ENCODE results near the gene C5orf52. TPM values are rescaled to one million over a fixed set of nuclear protein-coding genes. Genes with fewer than 3 reads are reported as not detected.
"Not testable (repeated sequence)": the region's sequence is repeated elsewhere in the genome, so short reads cannot be mapped to it uniquely, and the experiment has no call there.

Gene C5orf52
- total and polyA plus RNA-seq, 8 donors = not detected

DNA sequence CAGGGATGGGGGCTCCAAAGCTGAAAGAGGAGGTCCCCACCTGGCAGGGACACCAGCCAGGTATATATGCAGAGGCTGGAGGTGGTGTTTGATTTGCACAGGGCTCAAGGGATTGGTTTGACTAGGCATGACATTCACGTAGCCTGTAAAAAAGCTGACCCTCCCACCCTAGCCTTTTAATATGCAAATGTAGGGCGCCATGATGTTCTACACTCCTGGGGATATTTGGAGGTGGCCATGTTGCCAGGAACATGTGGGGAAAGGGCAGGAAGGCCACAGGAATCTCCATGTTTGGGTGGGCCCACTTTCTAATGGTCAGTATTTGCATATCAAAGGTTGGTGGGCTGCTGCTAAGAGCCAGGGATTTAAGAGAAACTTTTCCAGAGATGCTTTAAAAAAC lies 47.9 kb downstream of the C5orf52 start:
- no peak for DNase-seq
- Histone ChIP-seq H3K36me3 (no peaks in the 10 kb centered on the region), H3K27ac (no peak overlapping the region), H3K9me3 (no peaks in the 10 kb centered on the region), H3K4me3 (no peak overlapping the region), H3K4me1 (peaks cover 0 to 12% (median 5%) of the 10 kb centered on the region in 4 donors), H3K27me3 (no peaks in the 10 kb centered on the region)
- intact Hi-C loops (cut with DNase I; ENCODE audit: low total_unique reads) = loop anchor here (10.0 kb wide), 1 partner anchor 384 kb away; no protein-coding TSS in a partner anchor
- 87 to 95% (median 94%) methylated on average over 2 of the region's 2 CpGs for WGBS, 5 donors
- TF ChIP-seq POLR2A (IDR thresholded peaks at IDR 0.05) = no peak
- no peak for TF ChIP-seq EP300 (IDR thresholded peaks at IDR 0.05)
- TF ChIP-seq, protein P1, sequence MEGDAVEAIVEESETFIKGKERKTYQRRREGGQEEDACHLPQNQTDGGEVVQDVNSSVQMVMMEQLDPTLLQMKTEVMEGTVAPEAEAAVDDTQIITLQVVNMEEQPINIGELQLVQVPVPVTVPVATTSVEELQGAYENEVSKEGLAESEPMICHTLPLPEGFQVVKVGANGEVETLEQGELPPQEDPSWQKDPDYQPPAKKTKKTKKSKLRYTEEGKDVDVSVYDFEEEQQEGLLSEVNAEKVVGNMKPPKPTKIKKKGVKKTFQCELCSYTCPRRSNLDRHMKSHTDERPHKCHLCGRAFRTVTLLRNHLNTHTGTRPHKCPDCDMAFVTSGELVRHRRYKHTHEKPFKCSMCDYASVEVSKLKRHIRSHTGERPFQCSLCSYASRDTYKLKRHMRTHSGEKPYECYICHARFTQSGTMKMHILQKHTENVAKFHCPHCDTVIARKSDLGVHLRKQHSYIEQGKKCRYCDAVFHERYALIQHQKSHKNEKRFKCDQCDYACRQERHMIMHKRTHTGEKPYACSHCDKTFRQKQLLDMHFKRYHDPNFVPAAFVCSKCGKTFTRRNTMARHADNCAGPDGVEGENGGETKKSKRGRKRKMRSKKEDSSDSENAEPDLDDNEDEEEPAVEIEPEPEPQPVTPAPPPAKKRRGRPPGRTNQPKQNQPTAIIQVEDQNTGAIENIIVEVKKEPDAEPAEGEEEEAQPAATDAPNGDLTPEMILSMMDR (IDR thresholded peaks at IDR 0.05) = no peak
- TF ChIP-seq POLR2AphosphoS5 (IDR thresholded peaks at IDR 0.05) = no peak

DNA sequence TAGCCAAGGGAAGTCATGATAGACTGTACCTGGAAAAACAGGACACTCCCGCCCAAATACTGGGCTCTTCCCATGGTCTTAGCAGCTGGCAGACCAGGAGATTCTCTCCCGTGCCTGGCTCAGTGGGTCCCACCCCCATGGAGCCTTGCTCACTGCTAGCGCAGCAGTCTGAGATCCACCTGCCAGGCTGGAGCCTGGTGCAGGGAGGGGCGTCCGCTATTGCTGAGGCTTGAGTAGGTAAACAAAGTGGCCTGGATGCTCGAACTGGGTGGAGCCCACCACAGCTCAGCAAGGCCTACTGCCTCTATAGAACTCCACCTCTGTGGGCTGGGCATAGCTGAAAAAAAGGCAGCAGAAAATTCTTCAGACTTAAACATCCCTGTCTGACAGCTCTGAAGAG lies 49.8 kb downstream of the C5orf52 start:
- TF ChIP-seq EP300 (IDR thresholded peaks at IDR 0.05) (no peak), POLR2A (IDR thresholded peaks at IDR 0.05) (no peak), POLR2AphosphoS5 (IDR thresholded peaks at IDR 0.05) (no peak)
- TF ChIP-seq, protein P1 (IDR thresholded peaks at IDR 0.05) = no peak

DNA sequence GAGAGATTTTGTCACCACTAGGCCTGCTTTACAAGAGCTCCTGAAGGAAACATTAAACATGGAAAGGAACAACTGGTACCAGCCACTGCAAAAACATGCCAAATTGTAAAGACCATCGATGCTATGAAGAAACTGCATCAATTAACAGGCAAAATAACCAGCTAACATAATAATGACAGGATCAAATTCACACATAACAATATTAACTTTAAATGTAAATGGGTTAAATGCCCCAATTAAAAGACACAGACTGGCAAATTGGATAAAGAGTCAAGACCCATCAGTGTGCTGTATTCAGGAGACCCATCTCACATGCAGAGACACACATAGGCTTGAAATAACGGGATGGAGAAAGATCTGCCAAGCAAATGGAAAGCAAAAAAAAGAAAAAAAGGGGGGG lies 51.6 kb downstream of the C5orf52 start:
- WGBS, 5 donors = 84 to 98% (median 87%) methylated on average over 2 of the region's 2 CpGs
- intact Hi-C loops (cut with DNase I; ENCODE audit: low total_unique reads) = loop anchor here (10.0 kb wide), 1 partner anchor 288 kb away; no protein-coding TSS in a partner anchor
- not testable (repeated sequence) for H3K27ac ChIP-seq, H3K4me1 ChIP-seq, H3K36me3 ChIP-seq, H3K9me3 ChIP-seq, DNase-seq, H3K27me3 ChIP-seq, H3K4me3 ChIP-seq

More for the DNA sequence above, 49.8 kb downstream of the C5orf52 start:
- H3K27me3 ChIP-seq = no peaks in the 10 kb centered on the region
- H3K4me1 ChIP-seq = peaks cover 0 to 12% (median 5%) of the 10 kb centered on the region in 4 donors
- H3K36me3 ChIP-seq = no peaks in the 10 kb centered on the region
- H3K4me3 ChIP-seq = no peak overlapping the region
- intact Hi-C loops (cut with DNase I; ENCODE audit: low total_unique reads) = loop anchor here (10.0 kb wide), 1 partner anchor 286 kb away; no protein-coding TSS in a partner anchor
- DNase-seq = peak in 1 of 2 donors; percentile 23
- no peaks in the 10 kb centered on the region for H3K9me3 ChIP-seq
- 62 to 73% (median 63%) methylated on average over 5 to 6 of the region's 6 CpGs for WGBS, 5 donors
- no peak overlapping the region for H3K27ac ChIP-seq

DNA sequence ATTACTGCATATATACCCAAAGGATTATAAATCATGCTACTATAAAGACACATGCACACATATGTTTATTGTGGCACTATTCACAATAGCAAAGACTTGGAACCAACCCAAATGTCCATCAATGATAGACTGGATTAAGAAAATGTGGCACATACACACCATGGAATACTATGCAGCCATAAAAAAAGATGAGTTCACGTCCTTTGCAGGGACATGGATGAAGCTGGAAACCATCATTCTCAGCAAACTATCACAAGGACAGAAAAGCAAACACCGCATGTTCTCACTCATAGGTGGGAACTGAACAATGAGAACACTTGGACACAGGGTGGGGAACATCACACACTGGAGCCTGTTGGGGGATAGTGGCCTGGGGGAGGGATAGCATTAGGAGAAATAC lies 55.3 kb downstream of the C5orf52 start:
- WGBS, 5 donors = 92 to 100% (median 95%) methylated on average over 2 of the region's 2 CpGs

DNA sequence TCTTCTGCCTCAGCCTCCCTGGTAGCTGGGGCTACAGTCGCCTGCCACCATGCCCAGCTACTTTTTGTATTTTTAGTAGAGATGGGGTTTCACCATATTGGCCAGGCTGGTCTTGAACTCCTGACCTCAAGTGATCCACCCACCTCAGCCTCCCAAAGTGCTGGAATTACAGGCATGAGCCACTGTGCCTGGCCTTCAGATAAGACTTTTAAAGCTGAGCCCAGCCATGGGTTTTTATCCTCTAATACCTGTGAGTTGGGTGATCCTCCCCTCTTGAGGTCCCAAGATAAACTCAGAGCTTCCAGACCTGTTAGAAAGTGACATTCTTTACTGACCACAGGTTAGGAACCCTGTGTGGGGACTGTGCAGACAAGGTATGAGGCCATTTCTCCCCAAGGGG lies 56.5 kb downstream of the C5orf52 start:
- H3K9me3 ChIP-seq, DNase-seq, H3K27me3 ChIP-seq, H3K4me3 ChIP-seq, H3K36me3 ChIP-seq, H3K27ac ChIP-seq: not testable (repeated sequence)
- 93 to 100% (median 100%) methylated on average over 1 of the region's 1 CpG for WGBS, 5 donors
- intact Hi-C loops (cut with DNase I; ENCODE audit: low total_unique reads) = loop anchor here (10.0 kb wide), 1 partner anchor 293 kb away; no protein-coding TSS in a partner anchor
- peaks cover 0 to 19% (median 12%) of the 10 kb centered on the region in 4 donors for H3K4me1 ChIP-seq

More for the DNA sequence above, 55.3 kb downstream of the C5orf52 start:
- not testable (repeated sequence) for H3K27ac ChIP-seq, DNase-seq, H3K36me3 ChIP-seq, H3K9me3 ChIP-seq, H3K4me3 ChIP-seq, H3K4me1 ChIP-seq, H3K27me3 ChIP-seq
- intact Hi-C loops (cut with DNase I; ENCODE audit: low total_unique reads) = loop anchor here (10.0 kb wide), 1 partner anchor 292 kb away; no protein-coding TSS in a partner anchor

Other genes starting within 250 kb of the C5orf52 start
- gene NIPAL4, start 211.3 kb upstream of the C5orf52 start, total RNA-seq = 1 to 10 TPM in 3 of 5 donors, under 1 TPM in 1, not detected in 1; 0.58 to 8.3 (median 4.6) TPM
- gene NIPAL4, start 211.3 kb upstream of the C5orf52 start, polyA plus RNA-seq = 1 to 10 TPM in 2 of 3 donors, under 1 TPM in 1; 0.19 to 4.0 (median 1.2) TPM
- gene ADAM19, start 95.8 kb upstream of the C5orf52 start, total RNA-seq = 10 to 100 TPM in 3 of 5 donors, 1 to 10 TPM in 2; 1.2 to 42.8 (median 13.3) TPM
- gene ADAM19, start 95.8 kb upstream of the C5orf52 start, polyA plus RNA-seq = 1 to 10 TPM; 3.3 to 4.1 (median 3.4) TPM
- gene SOX30, start 19.1 kb upstream of the C5orf52 start, total RNA-seq = under 1 TPM in 1 of 5 donors, not detected in 4; 0.29 TPM
- gene SOX30, start 19.1 kb upstream of the C5orf52 start, polyA plus RNA-seq = under 1 TPM in 1 of 3 donors, not detected in 2; 0.08 TPM
- 10 to 100 TPM in 4 of 5 donors, 1 to 10 TPM in 1; 2.9 to 29.6 (median 18.7) TPM for gene THG1L, start 59.9 kb downstream of the C5orf52 start, total RNA-seq
- 10 to 100 TPM; 10.2 to 20.4 (median 12.8) TPM for gene THG1L, start 59.9 kb downstream of the C5orf52 start, polyA plus RNA-seq
- gene LSM11, start 72.2 kb downstream of the C5orf52 start, total RNA-seq = 10 to 100 TPM in 1 of 5 donors, 1 to 10 TPM in 4; 1.2 to 10.3 (median 4.1) TPM
- 1 to 10 TPM in 1 of 3 donors, under 1 TPM in 2; 0.46 to 1.6 (median 0.81) TPM for gene LSM11, start 72.2 kb downstream of the C5orf52 start, polyA plus RNA-seq
- gene CLINT1, start 187.6 kb downstream of the C5orf52 start, total RNA-seq = 100 to 1,000 TPM in 3 of 5 donors, 10 to 100 TPM in 2; 74.5 to 196 (median 100) TPM
- 10 to 100 TPM; 24.7 to 53.0 (median 42.3) TPM for gene CLINT1, start 187.6 kb downstream of the C5orf52 start, polyA plus RNA-seq

Measured in stomach (tissue), 9 donors.